Keratinocyte (primary cell): Measurements from ENCODE around the gene ZNF45. TPM values are rescaled to one million over a fixed set of nuclear protein-coding genes. Genes with fewer than 3 reads are reported as not detected.

ENCODE experiments used
- DNase-seq: peaks from one replicate; pipeline ENCODE4 v3.0.0-alpha.2; 2011; ENCODE audit warnings: low read depth, missing footprints, low spot score
- FAIRE-seq: peaks from 2 replicates; lab custom pipeline; 2011; peaks lifted over from hg19 to GRCh38; lab: Jason Lieb, UNC
- H2AFZ ChIP-seq: 2 replicates; pipeline ENCODE4 v1.6.0; 2012; ENCODE audit warnings: low read length, control low read depth, inconsistent platforms; ENCODE audit not compliant: control insufficient read depth
- H3K27ac ChIP-seq: 2 replicates; pipeline ENCODE4 v1.5.1; 2011; ENCODE audit warnings: low read length; ENCODE audit not compliant: control insufficient read depth, insufficient read depth
- H3K27me3 ChIP-seq: 3 replicates; pipeline ENCODE4 v1.6.0; 2011; ENCODE audit warnings: low read length; ENCODE audit not compliant: control insufficient read depth, insufficient read depth; ENCODE audit errors: extremely low read depth
- H3K36me3 ChIP-seq, 2 experiments: 2 replicates in 1 of 2; 3 replicates in 1 of 2; pipeline ENCODE4 v1.5.1; 2011; ENCODE audit warnings: low read length in 2 of 2, mild to moderate bottlenecking in 1 of 2; ENCODE audit not compliant: control insufficient read depth in 2 of 2, insufficient read depth in 2 of 2; ENCODE audit errors: extremely low read depth in 1 of 2
- H3K4me1 ChIP-seq: 3 replicates; pipeline ENCODE4 v1.5.1; 2011; ENCODE audit warnings: low read length; ENCODE audit not compliant: control insufficient read depth, insufficient read depth; ENCODE audit errors: extremely low read depth
- H3K4me2 ChIP-seq: 3 replicates; pipeline ENCODE4 v1.6.0; 2011; ENCODE audit warnings: low read depth, low read length; ENCODE audit not compliant: control insufficient read depth, insufficient read depth; ENCODE audit errors: extremely low read depth
- H3K4me3 ChIP-seq, 3 experiments: fragments of 200-600 bp in 1 of 3; sonication (generic) in 1 of 3; 2 replicates in 2 of 3; 3 replicates in 1 of 3; pipeline ENCODE4 v1.5.1; 2011 to 2016; ENCODE audit warnings: low read length in 3 of 3, mild to moderate bottlenecking in 3 of 3, control low read depth in 2 of 3, inconsistent platforms in 1 of 3, low read depth in 1 of 3, mixed read lengths in 1 of 3, mixed run types in 1 of 3, moderate library complexity in 1 of 3; ENCODE audit not compliant: control insufficient read depth in 2 of 3, insufficient read depth in 2 of 3; ENCODE audit errors: extremely low read depth in 1 of 3
- H3K79me2 ChIP-seq: 2 replicates; pipeline ENCODE4 v1.6.0; 2012; ENCODE audit warnings: low read length; ENCODE audit not compliant: control insufficient read depth, insufficient read depth
- H3K9ac ChIP-seq: 3 replicates; pipeline ENCODE4 v1.6.0; 2011; ENCODE audit warnings: low read length; ENCODE audit not compliant: control insufficient read depth, insufficient read depth; ENCODE audit errors: extremely low read depth
- H3K9me1 ChIP-seq: 3 replicates; pipeline ENCODE4 v1.6.0; 2011; ENCODE audit warnings: low read length; ENCODE audit not compliant: control insufficient read depth, insufficient read depth; ENCODE audit errors: extremely low read depth
- H3K9me3 ChIP-seq: 2 replicates; pipeline ENCODE4 v1.5.1; 2012; ENCODE audit warnings: low read depth, low read length; ENCODE audit not compliant: control insufficient read depth
- H4K20me1 ChIP-seq: 3 replicates; pipeline ENCODE4 v1.6.0; 2011; ENCODE audit warnings: low read length; ENCODE audit not compliant: control insufficient read depth, insufficient read depth; ENCODE audit errors: extremely low read depth
- EZH2 ChIP-seq: IDR thresholded peaks from one replicate; pipeline ENCODE4 v1.6.1; 2012; ENCODE audit warnings: inconsistent platforms, mild to moderate bottlenecking, low read length, moderate library complexity
- dilution Hi-C: fragments of 300-500 bp; cut with MboI; formaldehyde crosslinking; loops from one replicate; pipeline ENCODE4 v1.7.0; 2020; ENCODE audit warnings: low sequenced_read_pairs; ENCODE audit not compliant: extremely low pct_ligation_motif_present
- polyA plus RNA-seq, 5 experiments: library from polyadenylated mRNA; depleted of rRNA in 3 of 5; stranded (reverse) in 3 of 5; stranded (forward) in 1 of 5; unstranded in 1 of 5; fragments of >200 nt; gene quantifications; 1 replicate in 1 of 5; 2 replicates in 3 of 5; 3 replicates in 1 of 5; pipeline versions ENCODE4 v1.2.1 to v1.2.3, GENCODE V29; 2011 to 2012; ENCODE audit warnings: missing spikeins in 2 of 5, low read depth in 1 of 5, low replicate concordance in 1 of 5
- TF ChIP-seq, protein P1 (sequence below), 3 experiments: IDR thresholded peaks in 1 of 3; conservative IDR thresholded peaks in 1 of 3; optimal IDR thresholded peaks in 1 of 3; 2 replicates in 2 of 3; 3 replicates in 1 of 3; pipeline versions ENCODE3 to v1.5.1; 2011; ENCODE audit warnings: low read length in 3 of 3, mild to moderate bottlenecking in 3 of 3, moderate library complexity in 2 of 3, control low read depth in 1 of 3, inconsistent platforms in 1 of 3; ENCODE audit not compliant: insufficient read depth in 2 of 3; ENCODE audit errors: extremely low read depth in 1 of 3

The ZNF45 gene
- polyA plus RNA-seq, 1 donor (not counting 4 experiments of a cell fraction or from before 2014, with no cell fraction given): 9.1 TPM

DNA sequence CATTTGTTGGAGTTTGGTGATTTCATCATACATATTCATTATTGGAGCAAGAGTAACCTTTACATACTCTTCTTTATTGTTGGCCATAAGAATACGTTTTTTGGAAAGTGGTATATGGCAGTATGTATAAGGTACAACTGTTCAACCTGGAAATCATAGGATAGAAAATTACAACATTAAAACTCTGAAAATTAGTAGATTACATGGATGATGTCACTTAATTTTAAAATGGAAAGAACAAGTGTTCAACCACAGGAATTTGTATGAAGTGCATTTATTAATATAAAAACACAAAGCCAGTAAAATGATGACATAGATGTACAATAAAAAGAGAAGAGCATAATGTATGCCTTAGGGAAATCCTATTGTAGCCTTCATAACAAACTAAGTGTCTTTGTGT lies 41.6 kb upstream of the ZNF45 start:
- TF ChIP-seq, protein P1, sequence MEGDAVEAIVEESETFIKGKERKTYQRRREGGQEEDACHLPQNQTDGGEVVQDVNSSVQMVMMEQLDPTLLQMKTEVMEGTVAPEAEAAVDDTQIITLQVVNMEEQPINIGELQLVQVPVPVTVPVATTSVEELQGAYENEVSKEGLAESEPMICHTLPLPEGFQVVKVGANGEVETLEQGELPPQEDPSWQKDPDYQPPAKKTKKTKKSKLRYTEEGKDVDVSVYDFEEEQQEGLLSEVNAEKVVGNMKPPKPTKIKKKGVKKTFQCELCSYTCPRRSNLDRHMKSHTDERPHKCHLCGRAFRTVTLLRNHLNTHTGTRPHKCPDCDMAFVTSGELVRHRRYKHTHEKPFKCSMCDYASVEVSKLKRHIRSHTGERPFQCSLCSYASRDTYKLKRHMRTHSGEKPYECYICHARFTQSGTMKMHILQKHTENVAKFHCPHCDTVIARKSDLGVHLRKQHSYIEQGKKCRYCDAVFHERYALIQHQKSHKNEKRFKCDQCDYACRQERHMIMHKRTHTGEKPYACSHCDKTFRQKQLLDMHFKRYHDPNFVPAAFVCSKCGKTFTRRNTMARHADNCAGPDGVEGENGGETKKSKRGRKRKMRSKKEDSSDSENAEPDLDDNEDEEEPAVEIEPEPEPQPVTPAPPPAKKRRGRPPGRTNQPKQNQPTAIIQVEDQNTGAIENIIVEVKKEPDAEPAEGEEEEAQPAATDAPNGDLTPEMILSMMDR (optimal IDR thresholded peaks at IDR 0.05 in 1 of 3, IDR thresholded peaks at IDR 0.05 in 1 of 3, conservative IDR thresholded peaks at IDR 0.05 in 1 of 3; ENCODE audit: extremely low read depth in 1 of 3, insufficient read depth in 2 of 3, low read length in 3 of 3): no peak
- no peak for TF ChIP-seq EZH2
- no peaks in the 10 kb centered on the region for H3K4me1 ChIP-seq
- H3K27me3 ChIP-seq: no peaks in the 10 kb centered on the region
- H3K9me1 ChIP-seq: no peaks in the 10 kb centered on the region
- no peak overlapping the region for H2AFZ ChIP-seq
- H3K9me3 ChIP-seq: peaks cover 6% of the 10 kb centered on the region
- no peak overlapping the region for H3K4me2 ChIP-seq
- dilution Hi-C loops: no loop called here
- H3K79me2 ChIP-seq: no peaks in the 10 kb centered on the region
- FAIRE-seq (no peak), DNase-seq (no peak)
- no peak overlapping the region for H3K4me3 ChIP-seq
- no peak overlapping the region for H3K9ac ChIP-seq
- H4K20me1 ChIP-seq: no peaks in the 10 kb centered on the region
- H3K36me3 ChIP-seq: no peaks in the 10 kb centered on the region
- no peak overlapping the region for H3K27ac ChIP-seq

GRCh38 chr19:43966079-43966694 lies 31.1 kb upstream of the ZNF45 start:
- Histone ChIP-seq H2AFZ (no peak overlapping the region), H4K20me1 (no peaks in the 10 kb centered on the region), H3K9me3 (peaks cover 52% of the 10 kb centered on the region), H3K4me1 (no peaks in the 10 kb centered on the region), H3K9ac (no peak overlapping the region), H3K9me1 (no peaks in the 10 kb centered on the region), H3K4me2 (no peak overlapping the region), H3K27me3 (no peaks in the 10 kb centered on the region), H3K4me3 (no peak overlapping the region), H3K36me3 (peaks cover 18 to 22% of the 10 kb centered on the region in 2 experiments), H3K79me2 (no peaks in the 10 kb centered on the region), H3K27ac (no peak overlapping the region)
- no peak for FAIRE-seq
- DNase-seq: no peak
- dilution Hi-C loops: no loop called here
- TF ChIP-seq EZH2: no peak
- TF ChIP-seq, protein P1 (optimal IDR thresholded peaks at IDR 0.05 in 1 of 3, IDR thresholded peaks at IDR 0.05 in 1 of 3, conservative IDR thresholded peaks at IDR 0.05 in 1 of 3; ENCODE audit: extremely low read depth in 1 of 3, insufficient read depth in 2 of 3, low read length in 3 of 3): no peak
